ENCODE measurements around the gene MED15. TPM values are rescaled to one million over a fixed set of nuclear protein-coding genes. Genes with fewer than 3 reads are reported as not detected.

MED15 gene
- total RNA-seq, 1 donor from 2014 or later = 83.6 TPM

- no peak for DNase-seq
- Mint-ChIP-seq H3K27me3 (ENCODE audit: unreplicated experiment) (peaks cover 2% of the 10 kb centered on the region), H3K4me3 (ENCODE audit: unreplicated experiment) (no peak overlapping the region), H3K27ac (ENCODE audit: unreplicated experiment) (no peak overlapping the region), H3K9me3 (ENCODE audit: unreplicated experiment) (peaks cover 3% of the 10 kb centered on the region), H3K36me3 (ENCODE audit: unreplicated experiment) (peaks cover 6% of the 10 kb centered on the region), H3K4me1 (ENCODE audit: low read depth, unreplicated experiment) (peaks cover 9% of the 10 kb centered on the region)
- TF ChIP-seq, protein P1, sequence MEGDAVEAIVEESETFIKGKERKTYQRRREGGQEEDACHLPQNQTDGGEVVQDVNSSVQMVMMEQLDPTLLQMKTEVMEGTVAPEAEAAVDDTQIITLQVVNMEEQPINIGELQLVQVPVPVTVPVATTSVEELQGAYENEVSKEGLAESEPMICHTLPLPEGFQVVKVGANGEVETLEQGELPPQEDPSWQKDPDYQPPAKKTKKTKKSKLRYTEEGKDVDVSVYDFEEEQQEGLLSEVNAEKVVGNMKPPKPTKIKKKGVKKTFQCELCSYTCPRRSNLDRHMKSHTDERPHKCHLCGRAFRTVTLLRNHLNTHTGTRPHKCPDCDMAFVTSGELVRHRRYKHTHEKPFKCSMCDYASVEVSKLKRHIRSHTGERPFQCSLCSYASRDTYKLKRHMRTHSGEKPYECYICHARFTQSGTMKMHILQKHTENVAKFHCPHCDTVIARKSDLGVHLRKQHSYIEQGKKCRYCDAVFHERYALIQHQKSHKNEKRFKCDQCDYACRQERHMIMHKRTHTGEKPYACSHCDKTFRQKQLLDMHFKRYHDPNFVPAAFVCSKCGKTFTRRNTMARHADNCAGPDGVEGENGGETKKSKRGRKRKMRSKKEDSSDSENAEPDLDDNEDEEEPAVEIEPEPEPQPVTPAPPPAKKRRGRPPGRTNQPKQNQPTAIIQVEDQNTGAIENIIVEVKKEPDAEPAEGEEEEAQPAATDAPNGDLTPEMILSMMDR (IDR thresholded peaks at IDR 0.05; ENCODE audit: partially characterized antibody, unreplicated experiment) = no peak
Measured at GRCh38 chr22:20573833-20574615, 66.6 kb downstream of the MED15 start.

GRCh38 chr22:20574920-20575353 lies 67.5 kb downstream of the MED15 start:
- Mint-ChIP-seq H3K4me3 (ENCODE audit: unreplicated experiment) (no peak overlapping the region), H3K4me1 (ENCODE audit: low read depth, unreplicated experiment) (peaks cover 11% of the 10 kb centered on the region), H3K36me3 (ENCODE audit: unreplicated experiment) (peaks cover 6% of the 10 kb centered on the region), H3K27me3 (ENCODE audit: unreplicated experiment) (peaks cover 2% of the 10 kb centered on the region), H3K9me3 (ENCODE audit: unreplicated experiment) (peaks cover 3% of the 10 kb centered on the region), H3K27ac (ENCODE audit: unreplicated experiment) (no peak overlapping the region)
- no peak for DNase-seq
- TF ChIP-seq, protein P1 (IDR thresholded peaks at IDR 0.05; ENCODE audit: partially characterized antibody, unreplicated experiment) = no peak

- Mint-ChIP-seq H3K27ac (ENCODE audit: unreplicated experiment) (no peak overlapping the region), H3K27me3 (ENCODE audit: unreplicated experiment) (peaks cover 4% of the 10 kb centered on the region), H3K9me3 (ENCODE audit: unreplicated experiment) (peaks cover 4% of the 10 kb centered on the region), H3K36me3 (ENCODE audit: unreplicated experiment) (peaks cover 6% of the 10 kb centered on the region), H3K4me3 (ENCODE audit: unreplicated experiment) (no peak overlapping the region), H3K4me1 (ENCODE audit: low read depth, unreplicated experiment) (peaks cover 17% of the 10 kb centered on the region)
- DNase-seq = no peak
- TF ChIP-seq, protein P1 (IDR thresholded peaks at IDR 0.05; ENCODE audit: partially characterized antibody, unreplicated experiment) = no peak
Measured at GRCh38 chr22:20575724-20576444, 68.5 kb downstream of the MED15 start.

- Mint-ChIP-seq H3K27ac (ENCODE audit: unreplicated experiment) (no peak overlapping the region), H3K4me1 (ENCODE audit: low read depth, unreplicated experiment) (peaks cover 17% of the 10 kb centered on the region), H3K27me3 (ENCODE audit: unreplicated experiment) (peaks cover 4% of the 10 kb centered on the region), H3K36me3 (ENCODE audit: unreplicated experiment) (peaks cover 6% of the 10 kb centered on the region), H3K9me3 (ENCODE audit: unreplicated experiment) (peaks cover 7% of the 10 kb centered on the region), H3K4me3 (ENCODE audit: unreplicated experiment) (no peak overlapping the region)
- no peak for DNase-seq
- TF ChIP-seq, protein P1 (IDR thresholded peaks at IDR 0.05; ENCODE audit: partially characterized antibody, unreplicated experiment) = no peak
Measured at GRCh38 chr22:20576445-20576816, 69.0 kb downstream of the MED15 start.

DNA sequence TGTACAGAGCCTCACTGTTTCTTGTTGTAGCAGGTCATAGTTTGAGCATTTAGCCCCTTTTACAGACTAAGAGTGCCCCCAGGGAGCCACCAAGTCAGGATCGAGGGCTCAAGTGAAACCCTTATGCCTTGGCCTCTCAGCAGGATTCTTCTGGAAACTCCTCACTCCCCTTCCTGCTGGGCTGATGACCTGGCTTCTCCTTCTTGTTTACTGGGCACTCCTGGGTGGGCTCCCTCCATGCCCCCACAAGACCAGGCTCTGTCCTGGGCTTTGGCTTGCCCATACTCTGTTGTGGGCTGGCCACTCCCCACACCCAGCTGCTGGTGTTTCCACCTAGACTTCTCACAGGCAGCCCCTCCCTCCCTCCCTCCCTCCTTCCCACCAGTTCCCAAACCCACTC lies 69.6 kb downstream of the MED15 start:
- TF ChIP-seq, protein P1 (IDR thresholded peaks at IDR 0.05; ENCODE audit: partially characterized antibody, unreplicated experiment) = no peak
- Mint-ChIP-seq H3K36me3 (ENCODE audit: unreplicated experiment) (peaks cover 6% of the 10 kb centered on the region), H3K4me1 (ENCODE audit: low read depth, unreplicated experiment) (peaks cover 20% of the 10 kb centered on the region), H3K9me3 (ENCODE audit: unreplicated experiment) (peaks cover 13% of the 10 kb centered on the region), H3K27me3 (ENCODE audit: unreplicated experiment) (peaks cover 3% of the 10 kb centered on the region), H3K4me3 (ENCODE audit: unreplicated experiment) (no peak overlapping the region), H3K27ac (ENCODE audit: unreplicated experiment) (no peak overlapping the region)
- no peak for DNase-seq
